Endothelial cell of umbilical vein (primary cell): ENCODE data around the gene UBE2H. TPM values are rescaled to one million over a fixed set of nuclear protein-coding genes. Genes with fewer than 3 reads are reported as not detected.

Experiments
- BruUV-seq: library from RNA; stranded (reverse); fragments of 400-500 nt; replicated peaks from 2 replicates; lab custom pipeline; 2021; lab: Mats Ljungman, UMichigan
- CTCF ChIA-PET: fragments of 300-600, 350-600 bp; sonication (Branson Sonifier 250); formaldehyde crosslinking; loops from one replicate; lab custom pipeline; 2021; ENCODE audit warnings: antibody characterized with exemption, inconsistent platforms; lab: Charles Lee
- POLR2A ChIA-PET: fragments of 300-600, 350-600 bp; sonication (Branson Sonifier 250); formaldehyde crosslinking; loops from one replicate; lab custom pipeline; 2021; ENCODE audit warnings: antibody characterized with exemption, inconsistent platforms; lab: Charles Lee
- DNase-seq: peaks from one replicate; pipeline ENCODE4 v3.0.0-alpha.2; 2011; ENCODE audit warnings: low read depth, low spot score
- FAIRE-seq: peaks from 2 replicates; lab custom pipeline; 2011; peaks lifted over from hg19 to GRCh38; lab: Jason Lieb, UNC
- H2AFZ ChIP-seq: 2 replicates; pipeline ENCODE4 v1.6.0; 2012; ENCODE audit warnings: low read depth, low read length, control low read depth, inconsistent platforms
- H3K27ac ChIP-seq: 2 replicates; pipeline ENCODE4 v1.5.1; 2011; ENCODE audit warnings: low read depth, mild to moderate bottlenecking, control low read depth, low read length, moderate library complexity; ENCODE audit not compliant: insufficient read depth
- H3K27me3 ChIP-seq, 2 experiments: 2 replicates each; pipeline versions ENCODE4 v1.6.0 to v1.6.1; 2011; ENCODE audit warnings: low read length in 2 of 2, mixed read lengths in 1 of 2; ENCODE audit not compliant: control insufficient read depth in 2 of 2, insufficient read depth in 2 of 2
- H3K36me3 ChIP-seq, 2 experiments: 2 replicates in 1 of 2; 3 replicates in 1 of 2; pipeline ENCODE4 v1.5.1; 2011; ENCODE audit warnings: low read length in 2 of 2, mild to moderate bottlenecking in 1 of 2, moderate library complexity in 1 of 2; ENCODE audit not compliant: control insufficient read depth in 2 of 2, insufficient read depth in 2 of 2; ENCODE audit errors: extremely low read depth in 1 of 2
- H3K4me1 ChIP-seq: 3 replicates; pipeline ENCODE4 v1.5.1; 2011; ENCODE audit warnings: mild to moderate bottlenecking, low read length; ENCODE audit not compliant: control insufficient read depth, insufficient read depth; ENCODE audit errors: extremely low read depth
- H3K4me2 ChIP-seq: 2 replicates; pipeline ENCODE4 v1.6.1; 2011; ENCODE audit warnings: low read length, control low read depth, mixed read lengths; ENCODE audit not compliant: insufficient read depth
- H3K4me3 ChIP-seq, 3 experiments: fragments of 200-600 bp in 1 of 3; sonication (generic), shearing (Covaris generic) in 1 of 3; replicated peaks in 1 of 3; 2 replicates each; pipeline ENCODE4 v1.5.1; 2011 to 2016; ENCODE audit warnings: control low read depth in 3 of 3, low read length in 3 of 3, mild to moderate bottlenecking in 2 of 3, inconsistent platforms in 1 of 3, low read depth in 1 of 3, moderate library complexity in 1 of 3; ENCODE audit not compliant: insufficient read depth in 1 of 3
- H3K79me2 ChIP-seq: 2 replicates; pipeline ENCODE4 v1.6.0; 2012; ENCODE audit warnings: low read length, inconsistent platforms; ENCODE audit not compliant: control insufficient read depth, insufficient read depth
- H3K9ac ChIP-seq: replicated peaks from 2 replicates; pipeline ENCODE3; 2011; ENCODE audit warnings: low read length, control low read depth; ENCODE audit not compliant: insufficient read depth; ENCODE audit errors: extremely low read depth
- H3K9me1 ChIP-seq: replicated peaks from 3 replicates; pipeline ENCODE4 v1.6.0; 2011; ENCODE audit warnings: mild to moderate bottlenecking, low read length; ENCODE audit not compliant: control insufficient read depth, insufficient read depth; ENCODE audit errors: extremely low read depth
- H3K9me3 ChIP-seq: replicated peaks from 2 replicates; pipeline ENCODE4 v1.5.1; 2012; ENCODE audit warnings: low read length, inconsistent platforms; ENCODE audit not compliant: control insufficient read depth, insufficient read depth
- H4K20me1 ChIP-seq: replicated peaks from 2 replicates; pipeline ENCODE3; 2011; ENCODE audit warnings: mild to moderate bottlenecking, low read length; ENCODE audit not compliant: control insufficient read depth, insufficient read depth; ENCODE audit errors: extremely low read depth
- GATA2 ChIP-seq: IDR thresholded peaks from 2 replicates; pipeline ENCODE4 v1.7.0; 2011; ENCODE audit warnings: low read depth, mild to moderate bottlenecking, moderate library complexity, mixed read lengths, low read length; ENCODE audit not compliant: insufficient read length, insufficient read depth
- JUN ChIP-seq: IDR thresholded peaks from 2 replicates; pipeline ENCODE4 v1.6.1; 2011; ENCODE audit warnings: borderline replicate concordance, low read depth; ENCODE audit not compliant: insufficient read length, insufficient read depth
- POLR2A ChIP-seq: IDR thresholded peaks from 2 replicates; pipeline ENCODE4 v1.6.1; 2012; ENCODE audit warnings: low read depth, mild to moderate bottlenecking, control low read depth, low read length
- dilution Hi-C: fragments of 300-500 bp; cut with MboI; formaldehyde crosslinking; loops from one replicate; pipeline ENCODE4 v1.15.0; 2019; ENCODE audit warnings: low sequenced_read_pairs; ENCODE audit not compliant: extremely low pct_ligation_motif_present
- intact Hi-C: fragments of 100-400 bp; cut with micrococcal nuclease; formaldehyde crosslinking; loops from one replicate; pipeline ENCODE4 v1.10.0; 2022
- polyA plus RNA-seq, 4 experiments: library from polyadenylated mRNA; depleted of rRNA in 3 of 4; stranded (reverse) in 3 of 4; unstranded in 1 of 4; fragments of >200 nt; gene quantifications; 2 replicates each; pipeline versions ENCODE4 v1.2.1 to v1.2.3, GENCODE V29; 2011 to 2012; ENCODE audit warnings: missing spikeins in 1 of 4
- total RNA-seq: library from RNA; stranded (reverse); gene quantifications from 2 replicates; pipeline ENCODE4 v1.2.3, GENCODE V29; 2021
- TF ChIP-seq, protein P1 (sequence below): IDR thresholded peaks from 2 replicates; pipeline ENCODE4 v1.6.1; 2011; ENCODE audit not compliant: insufficient read depth, insufficient read length
- TF ChIP-seq, protein P2 (sequence below), 2 donors: IDR thresholded peaks; 1 replicate in 1 of 2; 2 replicates in 1 of 2; pipeline ENCODE4 v1.5.1; 2011; ENCODE audit warnings: low read length in 2 of 2, mild to moderate bottlenecking in 2 of 2, moderate library complexity in 2 of 2, control low read depth in 1 of 2, inconsistent platforms in 1 of 2, low read depth in 1 of 2; ENCODE audit not compliant: insufficient read depth in 1 of 2; ENCODE audit errors: extremely low read depth in 1 of 2

Gene UBE2H
- total and polyA plus RNA-seq, 2 donors (not counting 3 experiments of a cell fraction or from before 2014, with no cell fraction given) = 51.7 to 90.1 TPM

DNA sequence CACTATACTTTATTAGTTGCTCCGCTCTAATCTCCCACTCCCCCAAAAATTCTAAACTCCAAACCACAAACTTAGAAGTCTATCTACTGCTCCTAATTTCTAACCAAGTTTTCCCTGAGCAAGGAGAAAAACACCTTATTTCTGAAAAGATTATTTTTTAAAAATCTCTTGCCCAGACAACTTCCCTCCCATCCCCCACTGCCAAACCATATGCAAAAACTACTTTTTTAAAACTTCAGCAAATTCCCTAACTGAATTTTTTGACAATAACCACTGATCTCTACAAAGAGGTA lies 1.9 kb downstream of the UBE2H start:
- ChIA-PET CTCF (interaction anchor here (1.2 to 6.4 kb wide), 4 partner anchors 35 to 121 kb away, joined by 3 to 59 read pairs (median 6); no protein-coding TSS in a partner anchor), POLR2A (interaction anchor here (1.6 to 1.8 kb wide), 2 partner anchors 19 to 58 kb away, joined by 9 read pairs; no protein-coding TSS in a partner anchor)
- intact Hi-C loops = loop anchor here (2.0 to 5.0 kb wide), 2 partner anchors 104 to 124 kb away; no protein-coding TSS in a partner anchor
- Histone ChIP-seq H4K20me1 (peaks cover 5% of the 10 kb centered on the region), H3K79me2 (peaks cover 64% of the 10 kb centered on the region), H3K36me3 (no peaks in the 10 kb centered on the region), H3K9me3 (no peaks in the 10 kb centered on the region), H3K9ac (peak overlapping the region; percentile 98), H3K4me1 (peaks cover 23% of the 10 kb centered on the region), H3K27me3 (no peaks in the 10 kb centered on the region), H3K4me3 (peak overlapping the region; percentile 73 to 99 (median 91)), H3K4me2 (peak overlapping the region; percentile 94), H3K27ac (peak overlapping the region; percentile 97), H3K9me1 (no peaks in the 10 kb centered on the region), H2AFZ (no peak overlapping the region)
- TF ChIP-seq GATA2 (no peak), JUN (no peak), POLR2A (no peak)
- TF ChIP-seq, protein P1, sequence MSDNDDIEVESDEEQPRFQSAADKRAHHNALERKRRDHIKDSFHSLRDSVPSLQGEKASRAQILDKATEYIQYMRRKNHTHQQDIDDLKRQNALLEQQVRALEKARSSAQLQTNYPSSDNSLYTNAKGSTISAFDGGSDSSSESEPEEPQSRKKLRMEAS = no peak
- TF ChIP-seq, protein P2, sequence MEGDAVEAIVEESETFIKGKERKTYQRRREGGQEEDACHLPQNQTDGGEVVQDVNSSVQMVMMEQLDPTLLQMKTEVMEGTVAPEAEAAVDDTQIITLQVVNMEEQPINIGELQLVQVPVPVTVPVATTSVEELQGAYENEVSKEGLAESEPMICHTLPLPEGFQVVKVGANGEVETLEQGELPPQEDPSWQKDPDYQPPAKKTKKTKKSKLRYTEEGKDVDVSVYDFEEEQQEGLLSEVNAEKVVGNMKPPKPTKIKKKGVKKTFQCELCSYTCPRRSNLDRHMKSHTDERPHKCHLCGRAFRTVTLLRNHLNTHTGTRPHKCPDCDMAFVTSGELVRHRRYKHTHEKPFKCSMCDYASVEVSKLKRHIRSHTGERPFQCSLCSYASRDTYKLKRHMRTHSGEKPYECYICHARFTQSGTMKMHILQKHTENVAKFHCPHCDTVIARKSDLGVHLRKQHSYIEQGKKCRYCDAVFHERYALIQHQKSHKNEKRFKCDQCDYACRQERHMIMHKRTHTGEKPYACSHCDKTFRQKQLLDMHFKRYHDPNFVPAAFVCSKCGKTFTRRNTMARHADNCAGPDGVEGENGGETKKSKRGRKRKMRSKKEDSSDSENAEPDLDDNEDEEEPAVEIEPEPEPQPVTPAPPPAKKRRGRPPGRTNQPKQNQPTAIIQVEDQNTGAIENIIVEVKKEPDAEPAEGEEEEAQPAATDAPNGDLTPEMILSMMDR (IDR thresholded peaks at IDR 0.05; ENCODE audit: extremely low read depth in 1 of 2, insufficient read depth in 1 of 2, low read depth in 1 of 2, low read length in 2 of 2) = no peak
- dilution Hi-C loops = no loop called here
- DNase-seq = no peak
- no TSS peak for BruUV-seq
- no peak for FAIRE-seq
